Gastrocnemius medialis (tissue), 4 donors: ENCODE data around the gene ODF2.

Experiments used
- CTCF ChIP-seq, 5 experiments: fragments of 450-650 bp in 3 of 5; fragments of 200-600 bp in 2 of 5; sonication (generic) in 2 of 5; IDR thresholded peaks in 4 of 5; conservative IDR thresholded peaks in 1 of 5; 1 replicate in 4 of 5; 2 replicates in 1 of 5; pipeline ENCODE4 v1.5.1; 2016 to 2019; ENCODE audit warnings: antibody characterized with exemption in 5 of 5, mild to moderate bottlenecking in 3 of 5, moderate library complexity in 3 of 5
- POLR2A ChIP-seq, 2 donors: fragments of 450-650 bp; IDR thresholded peaks; one replicate each; pipeline ENCODE4 v1.6.1; 2017; ENCODE audit warnings: antibody characterized with exemption in 2 of 2, mild to moderate bottlenecking in 2 of 2, moderate library complexity in 2 of 2

GRCh38 chr9:128503870-128504269 is 48.1 kb downstream of the ODF2 start:
- TF ChIP-seq POLR2A (IDR thresholded peaks at IDR 0.05) (no peak), CTCF (IDR thresholded peaks at IDR 0.05 in 4 of 5, conservative IDR thresholded peaks at IDR 0.05 in 1 of 5) (no peak)
